NOMO-1 treated with DMSO at 0.1 percent for 48 hours (cell line): ENCODE measurements around the gene DIP2C.
"Not testable (repeated sequence)": the region's sequence is repeated elsewhere in the genome, so short reads cannot be mapped to it uniquely, and the experiment has no call there.

Experiments used
- DNase-seq: peaks from one replicate; lab custom pipeline; 2025; ENCODE audit not compliant: unreplicated experiment; lab: John Stamatoyannopoulos, UW

Gene DIP2C

DNA sequence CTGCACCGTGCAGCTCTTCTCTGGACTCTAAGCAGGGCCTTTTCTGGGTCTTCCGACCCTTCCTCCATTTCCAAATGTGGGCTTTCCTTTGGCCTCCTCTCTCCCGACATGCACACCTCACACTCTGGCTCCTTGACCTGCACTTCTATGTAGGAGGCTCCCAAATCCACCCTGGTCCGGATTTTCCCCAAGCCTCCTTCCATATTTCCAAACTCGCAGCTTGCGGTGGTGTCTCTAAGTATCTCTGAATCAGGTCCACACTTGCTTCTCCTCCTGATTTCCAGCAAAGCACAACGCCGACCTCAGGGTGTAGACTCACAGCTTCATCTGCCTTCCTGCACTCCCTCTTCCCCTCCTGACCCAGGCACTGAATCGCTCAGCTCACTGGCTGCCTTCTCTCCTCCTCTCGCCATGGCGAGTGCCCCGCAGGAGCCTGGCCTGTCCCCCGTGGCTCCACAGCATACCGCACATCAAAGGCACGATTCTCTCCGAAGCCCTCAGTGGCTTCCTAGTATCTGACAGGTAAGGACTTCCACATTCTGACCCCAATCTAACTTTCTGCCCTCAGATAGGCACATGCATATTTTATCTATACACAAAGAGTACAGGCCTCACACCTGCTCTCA lies 27.8 kb downstream of the DIP2C start:
- DNase-seq = no peak

DNA sequence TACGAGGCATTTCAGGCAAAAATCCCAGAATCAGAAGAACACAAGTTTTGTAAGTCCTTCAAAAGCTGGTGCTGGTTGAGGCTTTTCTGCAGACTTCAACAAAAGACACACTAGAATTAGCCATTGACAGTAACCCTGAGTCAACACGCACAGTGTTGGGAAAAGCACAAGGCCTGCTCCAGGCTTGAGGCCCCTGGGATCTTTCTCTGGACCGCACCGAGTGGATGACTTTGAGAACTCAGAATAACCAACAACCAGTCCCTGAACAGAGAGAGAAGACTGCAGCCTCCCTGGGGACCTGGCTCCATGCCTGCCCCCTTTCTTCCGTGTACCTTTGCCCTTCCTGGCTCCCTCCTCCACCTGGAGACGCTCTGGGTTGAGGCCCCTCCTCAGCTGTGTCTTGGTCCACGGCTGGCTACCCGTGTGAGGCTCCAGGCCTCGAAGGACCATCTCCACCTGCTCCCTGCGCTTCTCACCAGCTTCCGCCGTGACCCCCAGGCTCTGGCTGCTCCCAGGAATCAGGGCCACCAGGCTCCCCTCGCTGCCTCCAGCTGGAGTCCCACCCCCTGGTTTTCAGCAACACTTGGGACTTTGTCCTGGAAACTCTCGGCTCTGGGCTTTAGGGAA lies 28.4 kb downstream of the DIP2C start:
- no peak for DNase-seq

DNA sequence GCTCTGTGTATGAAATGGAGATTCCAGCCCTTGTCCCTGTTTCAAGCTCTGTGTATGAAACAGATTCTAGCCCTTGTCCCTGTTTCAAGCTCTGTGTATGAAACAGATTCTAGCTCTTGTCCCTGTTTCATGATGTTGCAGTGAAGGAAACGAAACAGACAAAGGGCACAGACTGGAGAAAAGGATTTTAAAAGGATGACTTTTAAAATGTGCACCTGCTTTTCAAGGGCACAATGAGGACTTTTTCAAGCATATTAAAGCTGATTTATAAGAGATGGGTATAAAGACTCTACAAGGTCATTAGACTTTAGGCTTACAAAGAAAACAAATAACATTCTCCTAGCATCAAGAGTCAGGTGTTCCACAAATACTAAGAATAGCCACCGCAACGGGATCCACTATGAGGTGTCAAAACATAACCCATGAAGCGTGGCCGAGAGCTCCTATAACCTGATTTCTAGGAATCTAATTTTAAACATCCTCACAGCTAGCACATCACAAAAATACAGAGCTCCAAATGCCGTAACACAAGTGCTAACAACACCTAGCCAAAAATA lies 29.0 kb downstream of the DIP2C start:
- DNase-seq = no peak

DNA sequence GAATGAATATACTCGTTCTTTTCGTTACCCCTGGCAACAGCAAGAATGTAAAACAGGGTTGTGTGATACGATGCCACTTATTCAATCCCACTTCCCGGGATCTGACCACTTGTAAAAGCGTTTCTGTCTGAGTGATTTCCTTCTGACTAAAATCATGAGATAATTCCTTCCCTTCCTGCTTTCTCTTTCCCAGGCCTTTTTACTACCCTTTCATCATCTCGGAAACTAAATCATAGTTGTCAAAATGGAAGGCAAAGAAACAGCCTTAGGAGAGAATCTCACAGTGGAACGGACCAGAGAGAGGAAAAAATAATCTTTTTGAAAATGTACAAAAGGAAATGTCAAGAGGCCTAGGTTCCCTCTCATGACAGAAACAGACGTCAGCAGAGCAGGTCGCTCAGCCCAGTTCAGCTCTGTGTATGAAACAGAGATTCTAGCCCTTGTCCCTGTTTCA lies 29.8 kb downstream of the DIP2C start:
- no peak for DNase-seq

DNA sequence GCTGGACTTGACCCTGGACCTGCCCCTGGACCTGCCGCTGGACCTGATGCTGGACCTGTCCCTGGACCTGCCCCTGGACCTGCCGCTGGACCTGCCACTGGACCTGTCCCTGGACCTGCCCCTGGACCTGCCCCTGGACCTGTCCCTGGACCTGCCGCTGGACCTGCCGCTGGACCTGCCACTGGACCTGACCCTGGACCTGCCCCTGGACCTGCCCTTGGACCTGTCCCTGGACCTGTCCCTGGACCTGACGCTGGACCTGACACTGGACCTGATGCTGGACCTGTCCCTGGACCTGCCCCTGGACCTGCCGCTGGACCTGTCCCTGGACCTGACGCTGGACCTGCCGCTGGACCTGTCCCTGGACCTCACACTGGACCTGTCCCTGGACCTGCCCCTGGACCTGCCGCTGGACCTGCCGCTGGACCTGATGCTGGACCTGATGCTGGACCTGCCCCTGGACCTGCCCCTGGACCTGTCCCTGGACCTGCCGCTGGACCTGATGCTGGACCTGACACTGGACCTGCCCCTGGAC lies 31.6 kb downstream of the DIP2C start:
- DNase-seq = not testable (repeated sequence)

DNA sequence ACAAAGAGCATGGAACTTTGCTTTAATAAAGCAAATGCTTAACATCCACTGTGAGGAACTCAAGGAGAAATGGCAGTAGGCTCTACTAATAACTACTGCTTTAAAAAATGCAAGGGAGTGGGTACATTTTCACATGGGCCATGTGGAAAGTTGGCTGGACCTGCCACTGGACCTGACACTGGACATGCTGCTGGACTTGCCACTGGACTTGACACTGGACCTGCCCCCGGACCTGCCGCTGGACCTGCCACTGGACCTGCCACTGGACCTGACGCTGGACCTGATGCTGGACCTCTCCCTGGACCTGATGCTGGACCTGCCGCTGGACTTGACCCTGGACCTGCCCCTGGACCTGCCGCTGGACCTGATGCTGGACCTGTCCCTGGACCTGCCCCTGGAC lies 32.6 kb downstream of the DIP2C start:
- no peak for DNase-seq

DNA sequence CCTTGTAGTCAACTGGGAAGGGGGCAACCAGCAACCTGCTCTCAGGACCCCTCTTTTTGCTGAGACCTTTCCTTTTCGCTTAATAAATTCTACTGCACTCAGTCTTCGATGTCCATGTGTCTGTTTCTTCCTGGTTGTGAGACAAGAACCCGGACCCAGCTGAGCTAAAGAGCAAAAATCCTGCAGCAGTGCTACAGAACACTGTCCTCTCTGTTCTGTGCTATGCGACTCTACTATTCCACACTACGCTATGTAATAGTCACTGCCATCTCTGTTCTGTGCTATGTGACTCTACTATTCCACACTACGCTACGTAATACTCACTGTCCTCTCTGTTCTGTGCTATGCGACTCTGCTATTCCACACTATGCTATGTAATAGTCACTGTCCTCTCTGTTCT lies 34.3 kb downstream of the DIP2C start:
- no peak for DNase-seq

DNA sequence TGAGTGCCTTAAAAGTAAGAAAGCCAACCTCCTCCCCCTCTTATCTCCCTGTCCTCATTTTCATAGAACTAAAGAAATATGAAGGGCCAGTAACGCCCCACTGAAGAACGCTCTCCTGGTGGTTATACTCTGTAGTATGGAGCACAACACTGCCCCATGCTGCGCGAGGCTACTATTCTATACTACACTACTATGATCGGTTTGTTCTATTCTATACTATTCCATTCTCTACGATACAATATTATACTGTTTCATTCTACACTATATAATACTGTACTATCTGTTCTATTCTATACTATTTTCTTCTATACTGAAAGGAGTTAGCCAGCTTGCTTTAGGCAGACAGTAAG lies 34.8 kb downstream of the DIP2C start:
- DNase-seq = no peak

DNA sequence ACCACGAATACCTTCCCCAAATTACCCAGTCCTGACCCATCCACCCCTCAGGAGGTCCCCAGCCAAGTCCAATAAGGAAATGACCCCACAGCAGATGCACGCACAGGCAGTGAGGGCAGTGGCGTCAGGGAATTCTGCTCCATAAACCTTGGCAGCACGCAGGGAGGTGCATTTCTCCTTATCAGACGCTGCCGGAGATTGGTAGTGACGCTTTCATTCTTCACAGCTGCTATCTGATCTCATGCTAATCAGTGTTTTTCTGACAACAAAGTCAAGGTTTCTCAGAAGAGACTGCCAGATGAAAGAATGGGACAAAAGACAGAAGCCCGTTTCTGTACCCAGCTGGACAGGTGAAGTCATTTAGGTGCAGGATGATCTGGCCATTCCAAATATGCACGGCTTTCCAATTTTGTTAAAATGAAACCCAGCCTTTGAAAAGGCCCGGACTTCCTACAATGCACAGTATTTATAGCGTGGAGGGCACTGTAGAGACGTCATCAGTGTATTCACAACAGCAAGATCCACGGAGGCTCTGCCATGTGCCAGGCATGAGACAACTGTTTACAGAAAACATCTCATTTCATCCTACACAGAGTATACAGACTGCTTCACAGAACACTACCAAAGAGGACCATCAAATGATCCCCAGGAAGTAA lies 35.3 kb downstream of the DIP2C start:
- DNase-seq = no peak

DNA sequence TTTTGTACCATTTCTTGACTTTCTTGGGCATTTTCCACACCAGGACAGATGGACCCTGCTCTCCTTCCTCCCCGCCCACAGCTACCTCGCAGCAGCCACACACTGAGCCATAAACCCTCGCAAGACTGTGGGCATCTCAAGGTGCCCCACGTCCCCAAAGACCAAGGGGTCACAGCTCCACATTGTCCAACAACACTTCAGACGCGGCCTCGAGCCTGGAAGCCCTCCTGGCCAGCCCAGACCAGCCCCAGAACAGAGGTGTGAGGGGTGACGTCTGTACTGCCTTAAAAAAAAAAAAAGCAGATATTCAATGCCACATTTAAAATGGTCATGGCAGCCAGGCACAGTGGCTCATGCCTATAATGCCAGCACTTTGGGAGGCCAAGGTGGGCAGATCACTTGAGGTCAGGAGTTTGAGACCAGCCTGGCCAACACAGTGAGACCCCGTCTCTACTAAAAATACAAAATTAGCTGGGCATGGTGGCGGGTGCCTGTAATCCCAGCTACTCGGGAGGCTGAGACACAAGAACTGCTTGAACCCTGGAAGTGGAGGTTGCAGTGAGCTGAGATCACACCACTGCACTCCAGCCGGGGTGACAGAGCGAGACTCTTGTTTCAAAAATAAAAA lies 36.5 kb downstream of the DIP2C start:
- DNase-seq = not testable (repeated sequence)

DNA sequence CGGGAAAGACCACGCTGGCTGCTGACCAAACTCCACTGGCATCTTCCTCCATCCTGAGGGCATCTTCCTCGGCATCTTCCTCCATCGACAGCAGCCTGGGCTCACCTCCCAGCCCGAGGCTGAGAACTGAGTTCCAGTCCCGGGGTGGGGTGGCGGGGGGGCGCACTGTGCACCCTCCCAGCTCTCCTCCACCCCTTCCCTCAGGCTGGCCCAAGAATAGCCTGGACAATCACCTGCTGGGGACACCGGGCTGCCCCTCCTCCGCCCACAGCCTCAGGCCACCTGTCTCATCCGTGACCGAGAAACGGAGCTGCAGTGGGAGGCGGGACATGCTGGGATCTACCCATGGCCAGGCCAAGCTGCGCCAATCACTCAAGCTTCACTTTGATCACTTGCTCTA lies 37.2 kb downstream of the DIP2C start:
- no peak for DNase-seq

DNA sequence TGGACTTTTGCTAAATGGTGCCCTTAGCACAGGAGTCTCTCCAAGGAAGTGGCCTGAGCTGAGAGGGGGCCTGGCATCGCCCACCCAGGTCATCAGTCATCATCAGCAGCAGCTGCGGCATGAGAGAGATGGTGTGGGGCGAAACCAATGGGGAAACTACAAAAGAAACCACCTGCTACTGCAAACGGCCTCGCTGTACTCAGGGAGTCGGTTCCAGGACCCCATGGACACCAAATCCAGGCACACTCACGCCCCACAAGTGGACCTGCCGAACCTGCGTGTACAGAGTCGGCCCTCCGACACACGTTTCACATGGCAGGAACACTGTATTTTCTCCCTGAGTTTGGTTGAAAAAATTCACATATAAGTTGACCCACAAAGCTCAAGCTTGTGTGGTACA lies 37.8 kb downstream of the DIP2C start:
- no peak for DNase-seq

DNA sequence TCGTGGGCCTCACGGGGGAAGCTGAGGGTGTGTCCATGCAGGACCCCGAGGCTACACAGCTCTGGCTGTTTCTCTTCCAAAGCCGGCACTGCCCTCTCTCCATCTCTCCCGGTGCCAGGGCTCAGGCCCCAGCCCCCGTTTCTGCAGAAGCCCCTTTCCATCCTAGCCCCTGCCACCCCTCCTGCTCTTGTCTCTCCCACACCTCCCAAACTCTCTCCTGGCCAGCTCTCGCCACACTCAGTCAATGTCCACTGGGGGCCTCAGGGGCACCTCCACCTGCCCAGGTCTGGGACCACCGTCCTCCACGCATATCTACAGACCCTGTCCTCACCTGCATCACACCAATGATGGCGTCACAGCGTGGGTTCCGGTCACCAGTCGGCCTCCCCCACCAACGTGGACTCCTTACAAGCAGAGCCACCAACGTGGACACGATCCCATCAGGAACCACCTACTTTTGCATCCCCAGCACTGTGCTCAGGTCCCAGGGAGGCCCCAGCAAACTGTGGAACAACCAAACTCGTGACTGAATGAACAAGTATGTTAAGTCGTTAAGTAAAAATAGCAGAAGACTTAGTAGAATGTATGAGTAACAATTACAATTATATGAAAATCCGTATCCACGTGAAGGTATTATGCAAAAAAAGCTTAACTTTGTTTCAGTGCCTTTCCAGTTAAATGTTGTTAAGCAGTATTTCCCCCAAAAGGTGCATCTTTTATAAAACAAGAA lies 38.4 kb downstream of the DIP2C start:
- no peak for DNase-seq

DNA sequence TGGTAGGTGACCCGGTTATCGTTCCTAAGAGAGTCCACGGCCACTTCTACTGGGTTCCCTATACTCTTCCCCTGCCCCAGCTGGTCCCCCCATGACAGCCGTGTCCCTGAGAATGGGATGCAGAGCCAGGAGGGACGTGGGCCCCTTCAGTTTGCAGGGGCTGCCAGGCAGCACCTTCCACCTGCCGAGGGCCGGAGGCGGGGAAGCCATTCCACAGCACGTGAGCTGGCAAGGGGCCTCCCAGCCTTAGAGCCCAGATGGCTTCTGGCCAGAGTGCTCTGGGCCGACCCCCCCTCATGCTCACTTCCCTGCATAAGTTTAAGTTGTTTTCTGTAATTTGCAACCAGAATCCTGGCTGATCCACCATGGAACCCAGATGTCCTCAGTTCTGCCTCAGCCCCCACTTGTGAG lies 39.0 kb downstream of the DIP2C start:
- DNase-seq = no peak

DNA sequence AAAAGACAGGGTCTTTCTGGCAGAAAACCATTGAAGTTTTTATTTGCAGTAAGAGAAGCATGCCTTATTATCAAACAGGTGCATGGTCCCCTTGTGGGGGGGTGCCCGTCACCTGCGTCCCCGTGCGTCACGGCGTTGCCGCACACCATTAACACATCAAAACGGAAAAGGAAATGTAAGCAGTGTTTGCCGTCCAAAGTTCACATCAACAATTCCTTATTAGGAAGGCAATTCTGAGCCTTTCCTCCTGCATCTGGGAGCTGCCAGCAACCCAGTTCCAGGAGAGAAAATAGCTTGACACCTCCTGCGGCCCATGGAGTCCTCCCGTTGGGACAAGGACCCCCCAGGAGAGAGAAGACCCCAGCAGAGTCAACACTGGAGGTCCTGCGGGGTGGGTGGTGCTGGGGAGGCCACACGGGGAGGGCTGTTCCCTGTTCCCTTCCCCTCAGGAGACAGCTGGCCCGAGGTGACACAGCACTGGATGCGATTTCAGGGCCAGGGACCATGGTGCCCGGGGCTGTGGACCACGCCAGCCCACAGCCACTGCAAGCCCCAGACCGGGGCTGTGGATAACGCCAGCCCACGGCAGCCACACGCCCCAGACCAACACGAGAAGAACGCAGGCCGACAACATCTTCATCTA lies 39.5 kb downstream of the DIP2C start:
- no peak for DNase-seq

DNA sequence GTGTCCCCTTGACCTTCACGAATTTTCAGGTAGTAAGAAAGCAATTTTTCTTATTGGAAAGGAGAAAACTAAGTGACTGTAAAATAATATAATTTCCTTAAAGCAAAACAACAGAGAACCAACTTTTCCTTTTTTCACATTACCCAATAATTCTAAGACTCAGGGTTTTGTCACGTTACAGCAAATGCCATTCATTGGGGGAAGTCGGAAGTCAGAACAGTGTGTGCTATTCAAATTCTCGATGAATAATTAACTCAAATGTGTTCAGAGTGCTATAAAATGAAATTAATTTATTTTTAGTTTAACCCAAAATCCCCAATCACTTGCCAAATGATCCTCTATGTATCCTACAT lies 40.0 kb downstream of the DIP2C start:
- no peak for DNase-seq

DNA sequence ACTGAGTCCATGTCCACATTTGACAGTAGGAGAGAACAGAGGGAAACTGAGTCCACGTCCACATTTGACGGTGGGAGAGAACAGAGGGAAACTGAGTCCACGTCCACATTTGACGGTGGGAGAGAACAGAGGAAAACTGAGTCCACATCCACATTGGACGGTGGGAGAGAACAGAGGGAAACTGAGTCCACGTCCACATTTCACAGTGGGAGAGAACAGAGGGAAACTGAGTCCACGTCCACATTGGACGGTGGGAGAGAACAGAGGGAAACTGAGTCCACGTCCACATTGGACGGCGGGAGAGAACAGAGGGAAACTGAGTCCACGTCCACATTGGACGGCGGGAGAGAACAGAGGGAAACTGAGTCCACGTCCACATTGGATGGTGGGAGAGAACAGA lies 42.4 kb downstream of the DIP2C start:
- DNase-seq = not testable (repeated sequence)

DNA sequence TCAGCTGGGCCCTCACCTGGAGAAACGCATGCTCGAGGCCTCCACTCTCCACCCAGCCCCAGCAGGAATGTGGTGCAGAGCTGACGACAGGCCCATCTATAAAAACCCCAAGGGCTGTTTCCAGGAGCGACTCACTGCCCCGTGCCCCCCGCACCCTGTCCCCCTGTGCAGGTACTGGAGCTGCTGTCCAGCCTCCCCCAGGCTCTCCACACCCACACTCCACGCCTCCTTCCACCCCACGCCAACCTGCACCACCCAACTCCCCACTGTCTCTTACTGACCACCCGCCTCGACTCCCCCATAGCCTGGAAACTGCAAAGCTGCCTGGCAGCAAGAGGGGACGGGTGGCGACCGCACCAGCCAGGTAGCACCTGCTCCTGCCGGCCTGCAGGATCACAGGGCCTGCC lies 43.3 kb downstream of the DIP2C start:
- DNase-seq = no peak

DNA sequence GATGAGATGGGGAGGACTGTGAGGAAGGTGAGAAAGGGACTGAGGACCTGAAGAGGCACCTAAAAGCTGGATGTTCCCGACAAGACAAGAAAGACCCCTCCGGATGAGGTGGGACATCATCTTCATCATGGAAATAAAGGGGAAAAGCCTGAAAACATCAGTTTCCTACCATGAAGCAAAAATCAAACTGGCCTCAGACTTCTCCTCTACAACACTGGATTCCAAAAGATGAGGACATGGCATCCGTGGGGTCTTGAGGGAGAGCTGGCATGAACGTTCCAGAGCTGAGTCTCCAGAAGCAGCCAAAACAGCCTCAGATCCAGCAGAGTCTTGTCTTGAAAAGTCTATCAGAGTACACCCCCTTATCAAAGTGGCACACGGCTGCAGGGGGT lies 44.5 kb downstream of the DIP2C start:
- DNase-seq = no peak

DNA sequence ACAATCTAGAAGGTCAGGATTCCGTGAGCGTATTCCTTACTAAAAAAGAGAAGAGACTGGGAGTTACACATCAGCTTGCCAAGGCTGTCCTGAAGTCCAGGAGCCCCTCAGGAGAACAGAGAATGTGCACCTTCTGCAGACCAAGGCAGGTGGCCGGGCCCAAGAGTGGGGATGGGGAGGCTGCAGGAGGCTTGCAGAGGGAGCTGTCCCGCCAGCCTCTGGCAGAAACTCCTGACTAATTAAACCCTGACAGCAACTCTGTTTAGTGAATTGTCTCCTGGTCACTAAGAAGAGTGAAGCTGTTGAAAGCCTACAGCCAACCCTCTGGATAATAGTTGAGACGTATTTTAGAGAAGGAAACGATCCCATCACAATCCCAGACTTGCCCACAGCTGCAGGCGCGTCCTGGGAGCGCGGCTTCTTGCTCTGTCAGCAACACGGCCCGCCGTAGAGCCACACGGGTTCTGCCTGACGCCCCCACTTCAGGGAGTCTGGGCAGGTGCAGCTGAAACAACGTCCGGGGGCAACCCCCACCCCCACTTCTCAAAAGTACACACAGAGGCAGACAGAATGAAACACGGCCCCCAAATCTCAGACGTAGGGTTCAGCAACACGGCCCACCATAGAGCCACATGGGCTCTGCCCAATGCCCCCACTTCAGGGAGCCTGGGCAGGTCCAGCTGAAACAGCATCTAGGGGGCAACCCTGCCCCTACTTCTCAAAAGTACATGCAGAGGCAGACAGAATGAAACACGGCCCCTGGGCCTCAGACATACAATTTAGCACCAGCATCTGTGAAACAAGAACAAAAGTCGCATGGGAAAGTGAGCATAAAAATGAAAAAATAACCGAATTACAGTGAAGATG lies 45.2 kb downstream of the DIP2C start:
- no peak for DNase-seq
